Liver (tissue), 3 donors: ENCODE measurements around the gene RAB27B.

Experiments used
- ATF3 ChIP-seq: IDR thresholded peaks from 2 replicates; pipeline ENCODE4 v1.6.1; 2016; ENCODE audit warnings: antibody characterized with exemption
- CTCF ChIP-seq: fragments of 150-350 bp; IDR thresholded peaks from 2 replicates; pipeline ENCODE4 v1.5.1; 2017; ENCODE audit warnings: improper control_type of control experiment, low read depth, low read length; ENCODE audit not compliant: missing input control
- EGR1 ChIP-seq, 2 donors: IDR thresholded peaks; 2 replicates each; pipeline ENCODE4 v1.6.1; 2016 to 2018; ENCODE audit warnings: antibody characterized with exemption in 2 of 2, low read depth in 2 of 2
- GABPA ChIP-seq, 2 donors: IDR thresholded peaks in 1 of 2; conservative IDR thresholded peaks in 1 of 2; 2 replicates each; pipeline ENCODE4 v1.6.1; 2016; ENCODE audit warnings: antibody characterized with exemption in 2 of 2, mild to moderate bottlenecking in 1 of 2, moderate library complexity in 1 of 2
- HNF4A ChIP-seq, 2 donors: conservative IDR thresholded peaks; 2 replicates each; pipeline ENCODE4 v1.6.1; 2016; ENCODE audit warnings: antibody characterized with exemption in 2 of 2, mild to moderate bottlenecking in 2 of 2
- JUND ChIP-seq, 2 donors: IDR thresholded peaks; 2 replicates each; pipeline ENCODE4 v1.6.1; 2016; ENCODE audit warnings: antibody characterized with exemption in 2 of 2
- MAX ChIP-seq: IDR thresholded peaks from 2 replicates; pipeline ENCODE4 v1.6.1; 2016; ENCODE audit warnings: antibody characterized with exemption
- NR2F2 ChIP-seq: IDR thresholded peaks from 2 replicates; pipeline ENCODE4 v1.6.1; 2016; ENCODE audit warnings: antibody characterized with exemption
- RAD21 ChIP-seq, 2 donors: IDR thresholded peaks; 2 replicates each; pipeline ENCODE4 v1.6.1; 2016; ENCODE audit warnings: antibody characterized with exemption in 2 of 2, mild to moderate bottlenecking in 2 of 2
- REST ChIP-seq: IDR thresholded peaks from 2 replicates; pipeline ENCODE4 v1.6.1; 2016; ENCODE audit warnings: antibody characterized with exemption, mild to moderate bottlenecking
- RXRA ChIP-seq, 2 donors: IDR thresholded peaks; 2 replicates each; pipeline ENCODE4 v1.6.1; 2017 to 2018; ENCODE audit warnings: antibody characterized with exemption in 2 of 2, mild to moderate bottlenecking in 1 of 2
- TAF1 ChIP-seq: conservative IDR thresholded peaks from 2 replicates; pipeline ENCODE4 v1.6.1; 2016; ENCODE audit warnings: antibody characterized with exemption, mild to moderate bottlenecking
- YY1 ChIP-seq: IDR thresholded peaks from 2 replicates; pipeline ENCODE4 v1.6.1; 2016; ENCODE audit warnings: antibody characterized with exemption, mild to moderate bottlenecking
- ZBTB33 ChIP-seq: IDR thresholded peaks from 2 replicates; pipeline ENCODE4 v1.6.1; 2016; ENCODE audit warnings: antibody characterized with exemption
- donor health status: healthy.
- donor health status: healthy.

- TF ChIP-seq CTCF = no peak
- TF ChIP-seq JUND (IDR thresholded peaks at IDR 0.05) = no peak
- TF ChIP-seq ATF3 = no peak
- no peak for TF ChIP-seq YY1
- TF ChIP-seq REST = no peak
- no peak for TF ChIP-seq MAX
- TF ChIP-seq GABPA (IDR thresholded peaks at IDR 0.05 in 1 of 2, conservative IDR thresholded peaks at IDR 0.05 in 1 of 2) = no peak
- TF ChIP-seq RAD21 (IDR thresholded peaks at IDR 0.05) = no peak
- TF ChIP-seq HNF4A (conservative IDR thresholded peaks at IDR 0.05) = no peak
- no peak for TF ChIP-seq NR2F2
- no peak for TF ChIP-seq RXRA (IDR thresholded peaks at IDR 0.05)
- no peak for TF ChIP-seq TAF1
- TF ChIP-seq EGR1 (IDR thresholded peaks at IDR 0.05; ENCODE audit: low read depth in 2 of 2) = no peak
- no peak for TF ChIP-seq ZBTB33
Observed at GRCh38 chr18:54919412-54919811, 91.1 kb downstream of the RAB27B start.
